Mononuclear cell (primary cell): ENCODE results near the gene RGR. TPM values are rescaled to one million over a fixed set of nuclear protein-coding genes. Genes with fewer than 3 reads are reported as not detected.

ENCODE experiments used
- H3K27me3 ChIP-seq: 2 replicates; pipeline ENCODE4 v1.6.0; 2011; ENCODE audit warnings: low read length, control low read depth; ENCODE audit not compliant: insufficient read depth
- H3K4me1 ChIP-seq: 2 replicates; pipeline ENCODE4 v1.5.1; 2011; ENCODE audit warnings: mild to moderate bottlenecking, low read length, control low read depth; ENCODE audit not compliant: insufficient read depth
- H3K4me3 ChIP-seq: 2 replicates; pipeline ENCODE4 v1.5.1; 2011; ENCODE audit warnings: mild to moderate bottlenecking, low read length, moderate library complexity
- H3K9me3 ChIP-seq: 2 replicates; pipeline ENCODE4 v1.5.1; 2011; ENCODE audit warnings: low read depth, mild to moderate bottlenecking, control low read depth, low read length
- total RNA-seq: library from RNA; depleted of rRNA; stranded (reverse); fragments of >200 nt; gene quantifications from one replicate; pipeline ENCODE4 v1.2.3, GENCODE V29; 2012

RGR gene
- total RNA-seq, 1 donor: not detected

GRCh38 chr10:84291384-84291783, 46.5 kb downstream of the RGR start:
- Histone ChIP-seq H3K4me1 (no peaks in the 10 kb centered on the region), H3K27me3 (no peaks in the 10 kb centered on the region), H3K9me3 (no peaks in the 10 kb centered on the region), H3K4me3 (no peak overlapping the region)

- Histone ChIP-seq H3K9me3 (no peaks in the 10 kb centered on the region), H3K27me3 (no peaks in the 10 kb centered on the region), H3K4me1 (no peaks in the 10 kb centered on the region), H3K4me3 (no peak overlapping the region)
Observed at GRCh38 chr10:84292502-84292901, 47.6 kb downstream of the RGR start.

- Histone ChIP-seq H3K4me3 (no peak overlapping the region), H3K9me3 (no peaks in the 10 kb centered on the region), H3K27me3 (no peaks in the 10 kb centered on the region), H3K4me1 (no peaks in the 10 kb centered on the region)
Observed at GRCh38 chr10:84293171-84293570, 48.3 kb downstream of the RGR start.

DNA sequence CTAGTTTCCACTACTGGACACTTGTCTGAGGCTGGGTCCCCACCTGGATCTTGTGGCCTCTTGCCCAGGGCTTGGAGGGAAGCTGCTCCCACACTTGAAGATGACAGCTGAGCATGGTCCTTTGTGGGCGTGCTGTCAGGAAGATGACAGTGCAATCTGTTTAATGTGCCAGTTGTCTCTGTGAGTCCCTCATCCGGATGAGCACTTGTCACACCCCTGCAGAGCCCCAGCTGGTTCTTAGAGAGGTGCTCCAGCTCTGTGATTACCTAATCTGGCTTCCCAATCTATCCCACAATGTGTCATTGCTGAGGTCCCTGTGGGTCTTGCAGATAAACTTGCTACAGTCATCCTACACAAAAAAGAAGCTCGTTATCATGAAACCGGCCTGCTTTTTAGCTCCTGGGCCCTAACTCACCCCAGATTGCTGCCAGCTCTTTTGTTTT, 48.7 kb downstream of the RGR start:
- H3K27me3 ChIP-seq: no peaks in the 10 kb centered on the region
- no peaks in the 10 kb centered on the region for H3K9me3 ChIP-seq
- H3K4me3 ChIP-seq: no peak overlapping the region
- H3K4me1 ChIP-seq: no peaks in the 10 kb centered on the region

DNA sequence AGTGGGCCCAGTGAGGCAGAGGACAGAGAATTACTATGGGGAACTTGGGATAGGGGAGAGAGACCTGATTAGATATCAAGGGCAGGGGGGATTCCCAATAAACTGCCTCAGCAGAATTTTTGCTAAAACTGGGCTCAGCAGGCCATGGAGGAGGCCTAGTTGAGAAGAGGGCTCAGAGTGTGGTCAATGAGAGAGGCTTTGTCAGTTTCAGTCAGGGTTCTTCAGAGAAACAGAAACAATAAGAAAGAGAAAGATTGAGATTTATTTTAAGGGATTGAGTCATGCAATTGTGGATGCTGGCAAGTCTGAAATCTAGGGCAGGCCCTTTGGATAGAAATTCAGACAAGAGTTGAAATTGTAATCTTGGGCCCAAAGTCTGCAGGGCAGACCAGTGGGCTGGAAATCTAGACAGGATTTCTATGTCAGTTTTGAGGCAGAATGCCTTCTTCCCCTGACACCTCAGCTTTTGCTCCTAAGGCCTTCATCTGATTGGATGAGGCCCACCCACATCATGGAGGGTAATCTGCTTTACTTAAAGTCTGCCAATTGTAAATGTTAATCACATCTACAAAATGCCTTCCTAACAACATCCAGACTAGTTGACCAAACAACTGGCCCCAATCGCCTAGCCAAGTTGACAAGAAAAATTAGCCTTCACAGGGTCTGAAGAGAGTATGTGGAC, 50.1 kb downstream of the RGR start:
- Histone ChIP-seq H3K4me3 (no peak overlapping the region), H3K27me3 (no peaks in the 10 kb centered on the region), H3K9me3 (no peaks in the 10 kb centered on the region), H3K4me1 (no peaks in the 10 kb centered on the region)

- Histone ChIP-seq H3K27me3 (no peaks in the 10 kb centered on the region), H3K4me1 (no peaks in the 10 kb centered on the region), H3K9me3 (no peaks in the 10 kb centered on the region), H3K4me3 (no peak overlapping the region)
Observed at GRCh38 chr10:84296091-84296981, 51.5 kb downstream of the RGR start.

DNA sequence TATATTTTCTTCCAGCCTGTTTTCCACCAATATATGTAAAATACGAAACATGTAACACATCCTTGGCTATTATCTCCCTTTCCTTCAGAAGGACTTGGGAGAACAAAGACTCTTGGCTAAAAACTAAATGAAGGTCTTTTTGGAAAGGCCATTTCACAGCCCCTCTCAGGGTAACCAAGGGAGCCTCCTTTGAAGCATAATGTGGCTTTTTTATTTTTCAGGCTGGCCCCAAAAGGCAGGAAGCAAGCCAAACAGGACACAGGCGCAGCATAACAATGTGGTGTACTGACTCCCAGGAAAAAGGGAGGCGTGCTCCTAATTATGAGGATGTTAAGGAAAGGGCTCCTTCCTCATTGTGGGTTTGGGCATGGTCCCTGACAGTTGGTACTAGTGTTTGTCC, 53.2 kb downstream of the RGR start:
- no peaks in the 10 kb centered on the region for H3K9me3 ChIP-seq
- H3K4me1 ChIP-seq: no peaks in the 10 kb centered on the region
- no peak overlapping the region for H3K4me3 ChIP-seq
- H3K27me3 ChIP-seq: no peaks in the 10 kb centered on the region

DNA sequence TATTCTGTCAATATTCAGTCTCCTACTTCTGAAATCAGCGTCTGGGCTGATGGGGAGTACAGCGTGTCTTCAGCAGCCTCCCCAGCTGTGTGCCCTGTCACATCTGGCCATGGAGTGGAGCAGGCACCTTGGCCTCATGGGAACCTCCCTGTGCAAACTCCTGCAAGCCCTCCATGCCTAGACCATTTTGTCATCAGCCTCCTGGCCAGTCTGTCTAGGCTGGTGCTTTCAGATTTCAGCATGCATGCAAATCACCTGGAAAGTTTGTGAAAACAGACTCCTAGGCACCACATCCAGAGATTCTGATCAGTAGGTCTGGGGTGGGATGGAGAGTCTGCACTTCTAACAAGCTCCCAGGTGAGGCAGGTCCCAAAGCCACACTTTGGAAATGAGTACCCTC, 57.4 kb downstream of the RGR start:
- no peak overlapping the region for H3K4me3 ChIP-seq
- H3K9me3 ChIP-seq: no peaks in the 10 kb centered on the region

GRCh38 chr10:84306751-84307384, 62.0 kb downstream of the RGR start:
- H3K9me3 ChIP-seq: no peaks in the 10 kb centered on the region
- no peaks in the 10 kb centered on the region for H3K27me3 ChIP-seq
- no peak overlapping the region for H3K4me3 ChIP-seq

More for the DNA sequence above, 57.4 kb downstream of the RGR start:
- no peaks in the 10 kb centered on the region for H3K27me3 ChIP-seq
- H3K4me1 ChIP-seq: no peaks in the 10 kb centered on the region

GRCh38 chr10:84308021-84308420, 63.2 kb downstream of the RGR start:
- Histone ChIP-seq H3K4me1 (peaks cover 24% of the 10 kb centered on the region), H3K4me3 (no peak overlapping the region), H3K9me3 (no peaks in the 10 kb centered on the region), H3K27me3 (no peaks in the 10 kb centered on the region)

More at GRCh38 chr10:84306751-84307384, 62.0 kb downstream of the RGR start:
- peaks cover 24% of the 10 kb centered on the region for H3K4me1 ChIP-seq

GRCh38 chr10:84308481-84309304, 63.8 kb downstream of the RGR start:
- no peaks in the 10 kb centered on the region for H3K27me3 ChIP-seq
- peaks cover 24% of the 10 kb centered on the region for H3K4me1 ChIP-seq
- H3K9me3 ChIP-seq: no peaks in the 10 kb centered on the region
- no peak overlapping the region for H3K4me3 ChIP-seq

Other genes starting within 250 kb of the RGR start
- gene GHITM, start 105.5 kb upstream of the RGR start, total RNA-seq: 92.7 TPM
- gene GPR15LG, start 71.3 kb upstream of the RGR start, total RNA-seq: not detected
- 0.31 TPM for gene CDHR1, start 50.5 kb upstream of the RGR start, total RNA-seq
- gene LRIT2, start 19.5 kb upstream of the RGR start, total RNA-seq: not detected
- gene LRIT1, start 3.5 kb upstream of the RGR start, total RNA-seq: not detected
- gene CCSER2, start 83.5 kb downstream of the RGR start, total RNA-seq: 113 TPM